GM10266 (cell line): ENCODE data around the gene CAPN7.

Experiments
- DNase-seq: peaks from one replicate; pipeline ENCODE4 v3.0.0; 2012; ENCODE audit errors: extremely low spot score
- TF ChIP-seq, protein P1 (sequence below): IDR thresholded peaks from 2 replicates; pipeline ENCODE4 v1.5.1; 2012; ENCODE audit warnings: mild to moderate bottlenecking, low read depth; ENCODE audit not compliant: control insufficient read depth, insufficient read depth; ENCODE audit errors: missing control alignments

Gene CAPN7

DNA sequence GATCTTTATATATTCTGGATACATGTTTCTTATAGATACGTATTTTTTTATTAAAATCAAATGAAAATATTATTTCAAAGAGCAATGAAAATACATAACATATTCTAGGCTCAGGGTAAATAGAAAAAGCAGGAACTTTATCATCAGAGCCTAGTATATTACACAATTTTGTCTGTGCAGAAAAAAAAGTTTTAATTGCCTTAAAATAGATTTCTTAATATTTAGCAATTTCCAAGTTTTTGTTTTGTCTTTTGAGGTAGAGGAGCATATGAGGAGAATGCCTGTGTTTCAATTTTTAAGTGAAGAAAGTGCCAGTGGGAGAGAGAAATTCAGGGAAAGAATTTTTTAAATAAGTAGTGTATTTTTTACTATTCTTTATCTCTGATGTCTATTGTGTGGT, 10.5 kb downstream of the CAPN7 start:
- DNase-seq: no peak
- TF ChIP-seq, protein P1, sequence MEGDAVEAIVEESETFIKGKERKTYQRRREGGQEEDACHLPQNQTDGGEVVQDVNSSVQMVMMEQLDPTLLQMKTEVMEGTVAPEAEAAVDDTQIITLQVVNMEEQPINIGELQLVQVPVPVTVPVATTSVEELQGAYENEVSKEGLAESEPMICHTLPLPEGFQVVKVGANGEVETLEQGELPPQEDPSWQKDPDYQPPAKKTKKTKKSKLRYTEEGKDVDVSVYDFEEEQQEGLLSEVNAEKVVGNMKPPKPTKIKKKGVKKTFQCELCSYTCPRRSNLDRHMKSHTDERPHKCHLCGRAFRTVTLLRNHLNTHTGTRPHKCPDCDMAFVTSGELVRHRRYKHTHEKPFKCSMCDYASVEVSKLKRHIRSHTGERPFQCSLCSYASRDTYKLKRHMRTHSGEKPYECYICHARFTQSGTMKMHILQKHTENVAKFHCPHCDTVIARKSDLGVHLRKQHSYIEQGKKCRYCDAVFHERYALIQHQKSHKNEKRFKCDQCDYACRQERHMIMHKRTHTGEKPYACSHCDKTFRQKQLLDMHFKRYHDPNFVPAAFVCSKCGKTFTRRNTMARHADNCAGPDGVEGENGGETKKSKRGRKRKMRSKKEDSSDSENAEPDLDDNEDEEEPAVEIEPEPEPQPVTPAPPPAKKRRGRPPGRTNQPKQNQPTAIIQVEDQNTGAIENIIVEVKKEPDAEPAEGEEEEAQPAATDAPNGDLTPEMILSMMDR: no peak

DNA sequence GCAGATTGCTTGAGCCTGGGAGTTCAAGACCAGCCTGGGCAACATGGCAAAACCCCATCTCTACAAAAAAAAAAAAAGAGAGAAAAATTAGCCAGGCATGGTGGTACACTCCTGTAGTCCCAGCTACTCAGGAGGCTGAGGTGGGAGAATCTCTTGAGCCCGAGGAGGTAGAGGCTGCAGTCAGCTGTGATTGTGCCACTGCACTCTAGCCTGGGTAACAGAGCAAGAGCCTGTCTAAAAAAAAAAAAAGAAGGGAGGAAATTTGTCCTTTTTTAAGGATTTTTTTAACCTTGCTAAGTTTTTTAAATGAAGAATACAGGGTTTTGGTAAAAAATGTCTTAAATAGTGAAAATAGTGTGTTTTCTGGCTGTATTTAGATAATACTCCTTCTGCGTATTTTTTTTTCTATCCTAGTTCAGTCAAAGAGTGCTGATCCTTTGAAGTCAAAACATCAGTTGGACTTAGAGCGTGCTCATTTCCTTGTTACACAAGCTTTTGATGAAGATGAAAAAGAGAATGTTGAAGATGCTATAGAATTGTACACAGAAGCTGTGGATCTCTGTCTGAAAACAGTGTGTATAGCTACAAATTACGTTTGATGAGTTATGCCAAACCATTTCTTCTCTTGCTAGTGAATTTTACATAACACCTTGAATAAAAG, 11.1 kb downstream of the CAPN7 start:
- no peak for DNase-seq
- TF ChIP-seq, protein P1: no peak

GRCh38 chr3:15217841-15218267, 11.8 kb downstream of the CAPN7 start:
- TF ChIP-seq, protein P1: no peak
- DNase-seq: no peak

GRCh38 chr3:15218689-15219088, 12.6 kb downstream of the CAPN7 start:
- no peak for DNase-seq
- TF ChIP-seq, protein P1: no peak

GRCh38 chr3:15220056-15220455, 14.0 kb downstream of the CAPN7 start:
- no peak for DNase-seq
- TF ChIP-seq, protein P1: no peak

GRCh38 chr3:15220661-15221060, 14.6 kb downstream of the CAPN7 start:
- DNase-seq: no peak
- TF ChIP-seq, protein P1: no peak

- no peak for DNase-seq
- TF ChIP-seq, protein P1: no peak
Measured at GRCh38 chr3:15221574-15222217, 15.7 kb downstream of the CAPN7 start.
